Panc1 (cell line): Measurements from ENCODE around the gene MSRB2. TPM values are rescaled to one million over a fixed set of nuclear protein-coding genes. Genes with fewer than 3 reads are reported as not detected.

Source experiments
- ATAC-seq: fragments of 200-7000 bp; cut with Tn5 transposase; 2 replicates; pipeline ENCODE4 v1.9.1; 2020; ENCODE audit warnings: mild to moderate bottlenecking, moderate library complexity
- BruUV-seq: library from RNA; stranded (reverse); fragments of 400-500 nt; replicated peaks from 2 replicates; lab custom pipeline; 2021; lab: Mats Ljungman, UMichigan
- CTCF ChIA-PET: fragments of 300-600 bp; sonication (Branson Sonifier 250); formaldehyde crosslinking; loops from one replicate; lab custom pipeline; 2022; ENCODE audit warnings: antibody characterized with exemption; lab: Charles Lee
- POLR2A ChIA-PET: fragments of 300-600 bp; sonication (Branson Sonifier 250); formaldehyde crosslinking; loops from one replicate; lab custom pipeline; 2022; ENCODE audit warnings: antibody characterized with exemption; lab: Charles Lee
- DNase-seq: peaks from one replicate; pipeline ENCODE4 v3.0.0-alpha.2; 2010; ENCODE audit warnings: low read depth, low spot score
- H3K27ac ChIP-seq: 2 replicates; pipeline ENCODE4 v1.5.1; 2011; ENCODE audit warnings: mild to moderate bottlenecking, low read length, inconsistent platforms
- H3K27me3 ChIP-seq: fragments of 200-500 bp; sonication (Bioruptor generic); 2 replicates; pipeline ENCODE4 v1.6.0; 2014; ENCODE audit warnings: low read length, inconsistent platforms; ENCODE audit not compliant: control insufficient read depth, insufficient read depth
- H3K36me3 ChIP-seq: fragments of 200-500 bp; sonication (Bioruptor generic); 2 replicates; pipeline ENCODE4 v1.5.1; 2014; ENCODE audit warnings: inconsistent platforms, mild to moderate bottlenecking, low read length, moderate library complexity; ENCODE audit not compliant: control insufficient read depth, insufficient read depth
- H3K4me1 ChIP-seq: 2 replicates; pipeline ENCODE4 v1.5.1; 2011; ENCODE audit warnings: inconsistent platforms, mild to moderate bottlenecking, low read length, moderate library complexity; ENCODE audit not compliant: control insufficient read depth, insufficient read depth
- H3K4me3 ChIP-seq, 2 experiments: 2 replicates each; pipeline ENCODE4 v1.5.1; 2011 to 2012; ENCODE audit warnings: low read depth in 2 of 2, low read length in 2 of 2, mild to moderate bottlenecking in 2 of 2, inconsistent platforms in 1 of 2, moderate library complexity in 1 of 2
- H3K9me3 ChIP-seq: fragments of 200-500 bp; sonication (Bioruptor generic); 2 replicates; pipeline ENCODE4 v1.5.1; 2014; ENCODE audit warnings: low read depth, mild to moderate bottlenecking, inconsistent platforms, low read length, moderate library complexity; ENCODE audit not compliant: control insufficient read depth, insufficient read depth
- POLR2AphosphoS5 ChIP-seq: IDR thresholded peaks from 2 replicates; pipeline ENCODE4 v1.6.1; 2012; ENCODE audit warnings: mild to moderate bottlenecking, low read depth, low read length, moderate library complexity
- SIN3A ChIP-seq: IDR thresholded peaks from 2 replicates; pipeline ENCODE4 v1.6.1; 2012; ENCODE audit warnings: low read depth, mild to moderate bottlenecking, low read length, moderate library complexity, borderline replicate concordance; ENCODE audit not compliant: insufficient read depth
- TCF7L2 ChIP-seq: IDR thresholded peaks from 2 replicates; pipeline ENCODE4 v1.6.1; 2011; ENCODE audit warnings: mild to moderate bottlenecking, low read depth, low read length, inconsistent platforms
- in situ Hi-C: cut with HindIII; loops from 2 replicates; pipeline ENCODE4 v1.10.0; 2016; ENCODE audit warnings: low sequenced_read_pairs, low pct_unique_long_range_greater_than_20kb
- intact Hi-C: fragments of 100-400 bp; cut with micrococcal nuclease; formaldehyde crosslinking; loops from one replicate; pipeline ENCODE4 v1.10.0; 2022; ENCODE audit not compliant: unreplicated experiment
- total RNA-seq: library from RNA; stranded (reverse); gene quantifications from one replicate; pipeline ENCODE4 v1.2.1, GENCODE V29; 2021; ENCODE audit not compliant: unreplicated experiment
- TF ChIP-seq, protein P1 (sequence below), 2 experiments: IDR thresholded peaks; 2 replicates each; pipeline ENCODE4 v1.6.1; 2011 to 2012; ENCODE audit warnings: low read depth in 2 of 2, control low read depth in 1 of 2, low read length in 1 of 2, mild to moderate bottlenecking in 1 of 2, moderate library complexity in 1 of 2; ENCODE audit not compliant: insufficient read depth in 1 of 2
- TF ChIP-seq, protein P2 (sequence below): fragments of 450-650 bp; IDR thresholded peaks from 2 replicates; pipeline ENCODE4 v1.5.1; 2017; ENCODE audit warnings: mild to moderate bottlenecking

The MSRB2 gene
- total RNA-seq, 1 experiment from 2014 or later: 10.7 TPM

DNA sequence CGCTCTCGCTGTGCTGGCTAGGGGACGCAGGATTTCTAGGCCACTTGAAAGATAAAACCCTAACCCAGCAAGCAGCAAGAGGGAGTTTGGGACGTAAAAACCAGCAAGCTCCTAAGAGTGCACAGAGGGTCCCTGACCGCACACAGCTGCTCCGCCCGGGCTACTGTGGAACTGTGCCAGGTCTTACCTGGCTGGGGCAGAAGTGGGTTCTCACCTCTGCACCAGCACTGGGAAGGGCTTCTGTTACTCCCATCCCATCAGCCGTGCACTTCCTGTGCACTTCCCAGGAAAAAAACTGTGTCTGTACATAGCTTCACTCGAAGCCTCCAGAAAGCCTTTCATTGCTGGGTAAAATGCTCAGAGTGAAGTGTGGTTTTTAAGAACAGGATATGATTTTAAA is 50.9 kb downstream of the MSRB2 start:
- in situ Hi-C loops: no loop called here
- BruUV-seq: no TSS peak
- CTCF ChIA-PET: no interaction called here
- TF ChIP-seq, protein P1, sequence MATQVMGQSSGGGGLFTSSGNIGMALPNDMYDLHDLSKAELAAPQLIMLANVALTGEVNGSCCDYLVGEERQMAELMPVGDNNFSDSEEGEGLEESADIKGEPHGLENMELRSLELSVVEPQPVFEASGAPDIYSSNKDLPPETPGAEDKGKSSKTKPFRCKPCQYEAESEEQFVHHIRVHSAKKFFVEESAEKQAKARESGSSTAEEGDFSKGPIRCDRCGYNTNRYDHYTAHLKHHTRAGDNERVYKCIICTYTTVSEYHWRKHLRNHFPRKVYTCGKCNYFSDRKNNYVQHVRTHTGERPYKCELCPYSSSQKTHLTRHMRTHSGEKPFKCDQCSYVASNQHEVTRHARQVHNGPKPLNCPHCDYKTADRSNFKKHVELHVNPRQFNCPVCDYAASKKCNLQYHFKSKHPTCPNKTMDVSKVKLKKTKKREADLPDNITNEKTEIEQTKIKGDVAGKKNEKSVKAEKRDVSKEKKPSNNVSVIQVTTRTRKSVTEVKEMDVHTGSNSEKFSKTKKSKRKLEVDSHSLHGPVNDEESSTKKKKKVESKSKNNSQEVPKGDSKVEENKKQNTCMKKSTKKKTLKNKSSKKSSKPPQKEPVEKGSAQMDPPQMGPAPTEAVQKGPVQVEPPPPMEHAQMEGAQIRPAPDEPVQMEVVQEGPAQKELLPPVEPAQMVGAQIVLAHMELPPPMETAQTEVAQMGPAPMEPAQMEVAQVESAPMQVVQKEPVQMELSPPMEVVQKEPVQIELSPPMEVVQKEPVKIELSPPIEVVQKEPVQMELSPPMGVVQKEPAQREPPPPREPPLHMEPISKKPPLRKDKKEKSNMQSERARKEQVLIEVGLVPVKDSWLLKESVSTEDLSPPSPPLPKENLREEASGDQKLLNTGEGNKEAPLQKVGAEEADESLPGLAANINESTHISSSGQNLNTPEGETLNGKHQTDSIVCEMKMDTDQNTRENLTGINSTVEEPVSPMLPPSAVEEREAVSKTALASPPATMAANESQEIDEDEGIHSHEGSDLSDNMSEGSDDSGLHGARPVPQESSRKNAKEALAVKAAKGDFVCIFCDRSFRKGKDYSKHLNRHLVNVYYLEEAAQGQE (IDR thresholded peaks at IDR 0.05; ENCODE audit: insufficient read depth in 1 of 2, low read depth in 2 of 2, low read length in 1 of 2): no peak
- TF ChIP-seq SIN3A: no peak
- TF ChIP-seq, protein P2, sequence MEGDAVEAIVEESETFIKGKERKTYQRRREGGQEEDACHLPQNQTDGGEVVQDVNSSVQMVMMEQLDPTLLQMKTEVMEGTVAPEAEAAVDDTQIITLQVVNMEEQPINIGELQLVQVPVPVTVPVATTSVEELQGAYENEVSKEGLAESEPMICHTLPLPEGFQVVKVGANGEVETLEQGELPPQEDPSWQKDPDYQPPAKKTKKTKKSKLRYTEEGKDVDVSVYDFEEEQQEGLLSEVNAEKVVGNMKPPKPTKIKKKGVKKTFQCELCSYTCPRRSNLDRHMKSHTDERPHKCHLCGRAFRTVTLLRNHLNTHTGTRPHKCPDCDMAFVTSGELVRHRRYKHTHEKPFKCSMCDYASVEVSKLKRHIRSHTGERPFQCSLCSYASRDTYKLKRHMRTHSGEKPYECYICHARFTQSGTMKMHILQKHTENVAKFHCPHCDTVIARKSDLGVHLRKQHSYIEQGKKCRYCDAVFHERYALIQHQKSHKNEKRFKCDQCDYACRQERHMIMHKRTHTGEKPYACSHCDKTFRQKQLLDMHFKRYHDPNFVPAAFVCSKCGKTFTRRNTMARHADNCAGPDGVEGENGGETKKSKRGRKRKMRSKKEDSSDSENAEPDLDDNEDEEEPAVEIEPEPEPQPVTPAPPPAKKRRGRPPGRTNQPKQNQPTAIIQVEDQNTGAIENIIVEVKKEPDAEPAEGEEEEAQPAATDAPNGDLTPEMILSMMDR: no peak
- no peak for TF ChIP-seq POLR2AphosphoS5
- no peak for TF ChIP-seq TCF7L2
- Histone ChIP-seq H3K4me1 (no peaks in the 10 kb centered on the region), H3K27ac (no peak overlapping the region), H3K9me3 (no peaks in the 10 kb centered on the region), H3K27me3 (no peaks in the 10 kb centered on the region), H3K4me3 (no peak overlapping the region), H3K36me3 (no peaks in the 10 kb centered on the region)
- intact Hi-C loops: no loop called here
- ATAC-seq: no peak
- POLR2A ChIA-PET: no interaction called here
- DNase-seq: no peak

- BruUV-seq: no TSS peak
- no peaks in the 10 kb centered on the region for H3K4me1 ChIP-seq
- TF ChIP-seq, protein P1 (IDR thresholded peaks at IDR 0.05; ENCODE audit: insufficient read depth in 1 of 2, low read depth in 2 of 2, low read length in 1 of 2): no peak
- TF ChIP-seq POLR2AphosphoS5 (no peak), TCF7L2 (no peak), SIN3A (no peak)
- TF ChIP-seq, protein P2: no peak
- no peaks in the 10 kb centered on the region for H3K36me3 ChIP-seq
- POLR2A ChIA-PET: interaction anchor here (0.6 kb wide), 1 partner anchor 527 kb away, joined by 3 read pairs; no protein-coding TSS in a partner anchor
- in situ Hi-C loops: no loop called here
- no peaks in the 10 kb centered on the region for H3K27me3 ChIP-seq
- no peaks in the 10 kb centered on the region for H3K9me3 ChIP-seq
- no peak for DNase-seq
- ATAC-seq: no peak
- no peak overlapping the region for H3K27ac ChIP-seq
- intact Hi-C loops: no loop called here
- H3K4me3 ChIP-seq: no peak overlapping the region
- CTCF ChIA-PET: no interaction called here
Measured at GRCh38 chr10:23147035-23147434, 51.7 kb downstream of the MSRB2 start.
